ENCODE data around the gene HOXA3.
A peak's percentile ranks its signal among the peaks of the same experiment; 100 is the strongest.

DNA sequence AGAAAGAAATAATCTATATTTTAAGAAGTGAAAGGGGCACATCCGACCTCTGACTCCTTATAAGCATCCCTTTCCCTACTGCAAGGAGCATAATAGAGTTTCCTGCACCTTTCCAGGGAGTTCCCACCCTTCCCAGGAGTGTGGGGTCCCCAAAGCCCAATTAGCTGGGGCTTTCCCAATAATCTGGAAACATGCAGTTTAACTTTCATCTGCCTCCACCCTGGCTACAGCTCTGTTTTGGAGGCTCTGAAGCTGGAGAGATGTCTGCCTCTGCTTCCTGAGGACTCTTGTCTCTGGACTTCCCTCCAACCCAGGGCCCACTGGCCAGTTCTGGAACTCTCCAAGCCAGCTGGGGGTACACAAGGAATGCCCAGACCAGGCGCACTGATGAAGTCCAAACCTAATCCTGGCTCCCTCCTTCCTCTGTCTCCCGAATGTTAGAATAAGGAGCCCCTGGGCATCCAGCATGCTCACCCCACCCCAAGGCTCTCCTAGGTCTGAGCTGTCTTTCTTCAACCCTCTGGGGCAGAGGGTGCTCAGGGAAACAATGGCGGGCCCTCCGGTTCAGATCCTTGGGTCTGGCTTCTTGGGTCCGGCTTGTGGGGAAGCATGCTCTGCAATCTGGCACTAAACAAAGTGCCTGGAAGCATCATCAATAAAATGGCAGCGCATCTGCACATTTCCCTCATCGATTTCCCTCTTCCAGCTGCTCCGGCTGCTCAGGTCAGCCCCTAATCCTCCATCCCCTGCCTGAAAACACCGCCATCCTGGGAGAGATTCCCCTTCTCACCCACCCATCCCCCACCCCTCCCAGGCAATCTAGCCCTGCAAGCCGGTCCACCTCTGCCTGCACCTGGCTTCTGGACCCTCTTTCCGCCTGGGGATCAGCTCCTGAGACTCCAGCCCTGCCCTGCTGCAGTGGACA is 35.2 kb downstream of the HOXA3 start:
- 0 out of 2 replicates have a peak, but pooled peaks have one; percentile 23 for TF ChIP-seq POLR2AphosphoS5 (IDR thresholded peaks at IDR 0.05; ENCODE audit: low read depth, low read length)
- TF ChIP-seq, protein P1, sequence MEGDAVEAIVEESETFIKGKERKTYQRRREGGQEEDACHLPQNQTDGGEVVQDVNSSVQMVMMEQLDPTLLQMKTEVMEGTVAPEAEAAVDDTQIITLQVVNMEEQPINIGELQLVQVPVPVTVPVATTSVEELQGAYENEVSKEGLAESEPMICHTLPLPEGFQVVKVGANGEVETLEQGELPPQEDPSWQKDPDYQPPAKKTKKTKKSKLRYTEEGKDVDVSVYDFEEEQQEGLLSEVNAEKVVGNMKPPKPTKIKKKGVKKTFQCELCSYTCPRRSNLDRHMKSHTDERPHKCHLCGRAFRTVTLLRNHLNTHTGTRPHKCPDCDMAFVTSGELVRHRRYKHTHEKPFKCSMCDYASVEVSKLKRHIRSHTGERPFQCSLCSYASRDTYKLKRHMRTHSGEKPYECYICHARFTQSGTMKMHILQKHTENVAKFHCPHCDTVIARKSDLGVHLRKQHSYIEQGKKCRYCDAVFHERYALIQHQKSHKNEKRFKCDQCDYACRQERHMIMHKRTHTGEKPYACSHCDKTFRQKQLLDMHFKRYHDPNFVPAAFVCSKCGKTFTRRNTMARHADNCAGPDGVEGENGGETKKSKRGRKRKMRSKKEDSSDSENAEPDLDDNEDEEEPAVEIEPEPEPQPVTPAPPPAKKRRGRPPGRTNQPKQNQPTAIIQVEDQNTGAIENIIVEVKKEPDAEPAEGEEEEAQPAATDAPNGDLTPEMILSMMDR (IDR thresholded peaks at IDR 0.05) = no peak
- TF ChIP-seq, protein P2, sequence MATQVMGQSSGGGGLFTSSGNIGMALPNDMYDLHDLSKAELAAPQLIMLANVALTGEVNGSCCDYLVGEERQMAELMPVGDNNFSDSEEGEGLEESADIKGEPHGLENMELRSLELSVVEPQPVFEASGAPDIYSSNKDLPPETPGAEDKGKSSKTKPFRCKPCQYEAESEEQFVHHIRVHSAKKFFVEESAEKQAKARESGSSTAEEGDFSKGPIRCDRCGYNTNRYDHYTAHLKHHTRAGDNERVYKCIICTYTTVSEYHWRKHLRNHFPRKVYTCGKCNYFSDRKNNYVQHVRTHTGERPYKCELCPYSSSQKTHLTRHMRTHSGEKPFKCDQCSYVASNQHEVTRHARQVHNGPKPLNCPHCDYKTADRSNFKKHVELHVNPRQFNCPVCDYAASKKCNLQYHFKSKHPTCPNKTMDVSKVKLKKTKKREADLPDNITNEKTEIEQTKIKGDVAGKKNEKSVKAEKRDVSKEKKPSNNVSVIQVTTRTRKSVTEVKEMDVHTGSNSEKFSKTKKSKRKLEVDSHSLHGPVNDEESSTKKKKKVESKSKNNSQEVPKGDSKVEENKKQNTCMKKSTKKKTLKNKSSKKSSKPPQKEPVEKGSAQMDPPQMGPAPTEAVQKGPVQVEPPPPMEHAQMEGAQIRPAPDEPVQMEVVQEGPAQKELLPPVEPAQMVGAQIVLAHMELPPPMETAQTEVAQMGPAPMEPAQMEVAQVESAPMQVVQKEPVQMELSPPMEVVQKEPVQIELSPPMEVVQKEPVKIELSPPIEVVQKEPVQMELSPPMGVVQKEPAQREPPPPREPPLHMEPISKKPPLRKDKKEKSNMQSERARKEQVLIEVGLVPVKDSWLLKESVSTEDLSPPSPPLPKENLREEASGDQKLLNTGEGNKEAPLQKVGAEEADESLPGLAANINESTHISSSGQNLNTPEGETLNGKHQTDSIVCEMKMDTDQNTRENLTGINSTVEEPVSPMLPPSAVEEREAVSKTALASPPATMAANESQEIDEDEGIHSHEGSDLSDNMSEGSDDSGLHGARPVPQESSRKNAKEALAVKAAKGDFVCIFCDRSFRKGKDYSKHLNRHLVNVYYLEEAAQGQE (IDR thresholded peaks at IDR 0.05; ENCODE audit: insufficient read depth in 1 of 2, low read depth in 2 of 2, low read length in 1 of 2) = no peak
- TF ChIP-seq SIN3A (IDR thresholded peaks at IDR 0.05; ENCODE audit: borderline replicate concordance, insufficient read depth, low read depth, low read length) = no peak
- no peak for TF ChIP-seq TCF7L2 (IDR thresholded peaks at IDR 0.05; ENCODE audit: low read depth, low read length)
